DND-41 (cell line): ENCODE measurements around the gene EID3.

Experiments used
- ATAC-seq: fragments of 200-7000 bp; cut with Tn5 transposase; 3 replicates; pipeline ENCODE4 v1.9.1; 2021; ENCODE audit warnings: low read depth; ENCODE audit not compliant: insufficient read depth
- DNase-seq: peaks from one replicate; pipeline ENCODE4 v3.0.0-alpha.2; 2020
- H2AFZ ChIP-seq: 2 replicates; pipeline ENCODE4 v1.6.0; 2012; ENCODE audit warnings: low read depth, low read length
- H3K27ac ChIP-seq: 2 replicates; pipeline ENCODE4 v1.5.1; 2012; ENCODE audit warnings: low read length, inconsistent platforms
- H3K27me3 ChIP-seq: fragments of 200-600 bp; sonication (generic); 2 replicates; pipeline ENCODE4 v1.6.0; 2012; ENCODE audit warnings: low read length, mild to moderate bottlenecking, inconsistent platforms; ENCODE audit not compliant: insufficient read depth, poor library complexity
- H3K36me3 ChIP-seq: 2 replicates; pipeline ENCODE4 v1.5.1; 2012; ENCODE audit warnings: low read length, inconsistent platforms; ENCODE audit not compliant: insufficient read depth
- H3K4me1 ChIP-seq: 2 replicates; pipeline ENCODE4 v1.5.1; 2012; ENCODE audit warnings: mild to moderate bottlenecking, low read length; ENCODE audit not compliant: insufficient read depth
- H3K4me2 ChIP-seq: 2 replicates; pipeline ENCODE4 v1.6.0; 2012; ENCODE audit warnings: mild to moderate bottlenecking, moderate library complexity, low read length, inconsistent platforms; ENCODE audit not compliant: insufficient read depth
- H3K4me3 ChIP-seq, 2 experiments: fragments of 200-600 bp in 1 of 2; shearing (Covaris generic) in 1 of 2; 2 replicates each; pipeline ENCODE4 v1.5.1; 2012 to 2016; ENCODE audit warnings: inconsistent platforms in 2 of 2, low read length in 2 of 2, mild to moderate bottlenecking in 2 of 2, low read depth in 1 of 2, moderate library complexity in 1 of 2
- H3K79me2 ChIP-seq: 2 replicates; pipeline ENCODE4 v1.6.0; 2012; ENCODE audit warnings: low read length, inconsistent platforms; ENCODE audit not compliant: insufficient read depth
- H3K9ac ChIP-seq: 2 replicates; pipeline ENCODE4 v1.6.0; 2012; ENCODE audit warnings: low read depth, mild to moderate bottlenecking, inconsistent platforms, low read length, moderate library complexity
- H3K9me3 ChIP-seq: 2 replicates; pipeline ENCODE4 v1.5.1; 2012; ENCODE audit warnings: low read length, moderate library complexity, mild to moderate bottlenecking, inconsistent platforms; ENCODE audit not compliant: insufficient read depth, severe bottlenecking
- H4K20me1 ChIP-seq: 2 replicates; pipeline ENCODE4 v1.6.0; 2012; ENCODE audit warnings: low read length; ENCODE audit not compliant: insufficient read depth
- EZH2 ChIP-seq: IDR thresholded peaks from 3 replicates; pipeline ENCODE4 v1.6.1; 2012; ENCODE audit warnings: borderline replicate concordance, low read depth, mild to moderate bottlenecking, moderate library complexity, low read length, inconsistent platforms; ENCODE audit not compliant: severe bottlenecking
- TF ChIP-seq, protein P1 (sequence below): IDR thresholded peaks from 2 replicates; pipeline ENCODE4 v1.5.1; 2012; ENCODE audit warnings: borderline replicate concordance, low read length, moderate library complexity, mild to moderate bottlenecking; ENCODE audit not compliant: poor library complexity, severe bottlenecking; ENCODE audit errors: extremely low read depth

The EID3 gene

GRCh38 chr12:104309446-104309993 lies 6.0 kb downstream of the EID3 start:
- no peaks in the 10 kb centered on the region for H3K27me3 ChIP-seq
- H3K9ac ChIP-seq, result no peak overlapping the region
- no peak for ATAC-seq
- TF ChIP-seq, protein P1, sequence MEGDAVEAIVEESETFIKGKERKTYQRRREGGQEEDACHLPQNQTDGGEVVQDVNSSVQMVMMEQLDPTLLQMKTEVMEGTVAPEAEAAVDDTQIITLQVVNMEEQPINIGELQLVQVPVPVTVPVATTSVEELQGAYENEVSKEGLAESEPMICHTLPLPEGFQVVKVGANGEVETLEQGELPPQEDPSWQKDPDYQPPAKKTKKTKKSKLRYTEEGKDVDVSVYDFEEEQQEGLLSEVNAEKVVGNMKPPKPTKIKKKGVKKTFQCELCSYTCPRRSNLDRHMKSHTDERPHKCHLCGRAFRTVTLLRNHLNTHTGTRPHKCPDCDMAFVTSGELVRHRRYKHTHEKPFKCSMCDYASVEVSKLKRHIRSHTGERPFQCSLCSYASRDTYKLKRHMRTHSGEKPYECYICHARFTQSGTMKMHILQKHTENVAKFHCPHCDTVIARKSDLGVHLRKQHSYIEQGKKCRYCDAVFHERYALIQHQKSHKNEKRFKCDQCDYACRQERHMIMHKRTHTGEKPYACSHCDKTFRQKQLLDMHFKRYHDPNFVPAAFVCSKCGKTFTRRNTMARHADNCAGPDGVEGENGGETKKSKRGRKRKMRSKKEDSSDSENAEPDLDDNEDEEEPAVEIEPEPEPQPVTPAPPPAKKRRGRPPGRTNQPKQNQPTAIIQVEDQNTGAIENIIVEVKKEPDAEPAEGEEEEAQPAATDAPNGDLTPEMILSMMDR, result no peak
- no peak for TF ChIP-seq EZH2
- H3K4me3 ChIP-seq, result no peak overlapping the region
- peaks cover 67% of the 10 kb centered on the region for H3K79me2 ChIP-seq
- H3K36me3 ChIP-seq, result peaks cover 54% of the 10 kb centered on the region
- DNase-seq, result no peak
- peaks cover 35% of the 10 kb centered on the region; the same call in 1 of the 2 replicates for H4K20me1 ChIP-seq
- no peak overlapping the region for H3K4me2 ChIP-seq
- H3K4me1 ChIP-seq, result no peaks in the 10 kb centered on the region
- no peaks in the 10 kb centered on the region for H3K9me3 ChIP-seq
- no peak overlapping the region for H3K27ac ChIP-seq
- H2AFZ ChIP-seq, result no peak overlapping the region

GRCh38 chr12:104310751-104311633 lies 7.5 kb downstream of the EID3 start:
- H3K79me2 ChIP-seq, result peaks cover 55% of the 10 kb centered on the region
- TF ChIP-seq EZH2, result no peak
- TF ChIP-seq, protein P1, result no peak
- no peak for ATAC-seq

DNA sequence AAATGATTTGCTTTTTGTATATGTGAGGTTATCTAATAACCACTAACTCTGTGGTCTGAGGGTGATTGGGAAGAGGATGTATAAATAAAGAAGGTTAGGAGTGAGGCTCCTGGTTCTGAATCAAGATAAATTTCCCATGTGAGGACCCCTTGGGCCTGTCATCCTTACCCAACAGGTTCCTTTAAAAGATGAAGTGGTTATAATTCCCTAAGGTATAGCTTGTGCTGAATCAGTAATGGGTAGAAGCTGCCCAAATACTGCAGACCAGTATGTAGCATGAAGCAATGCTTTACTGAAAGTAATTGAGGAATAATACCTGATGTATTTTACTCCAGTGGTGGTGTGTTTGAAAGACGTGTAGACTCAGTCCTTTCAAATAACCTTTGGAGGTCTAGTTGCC lies 8.7 kb downstream of the EID3 start:
- no peak for DNase-seq
- ATAC-seq, result no peak
- Histone ChIP-seq H3K4me2 (no peak overlapping the region), H4K20me1 (peaks cover 16% of the 10 kb centered on the region; the same call in 1 of the 2 replicates), H3K9me3 (no peaks in the 10 kb centered on the region), H3K9ac (no peak overlapping the region), H3K4me1 (no peaks in the 10 kb centered on the region), H3K27me3 (no peaks in the 10 kb centered on the region), H3K36me3 (peaks cover 71% of the 10 kb centered on the region), H2AFZ (no peak overlapping the region), H3K27ac (no peak overlapping the region), H3K4me3 (no peak overlapping the region), H3K79me2 (peaks cover 43% of the 10 kb centered on the region)
- TF ChIP-seq, protein P1, result no peak
- no peak for TF ChIP-seq EZH2

More at GRCh38 chr12:104310751-104311633, 7.5 kb downstream of the EID3 start:
- peaks cover 26% of the 10 kb centered on the region; the same call in 1 of the 2 replicates for H4K20me1 ChIP-seq
- no peaks in the 10 kb centered on the region for H3K27me3 ChIP-seq
- H3K4me3 ChIP-seq, result no peak overlapping the region
- no peak overlapping the region for H3K27ac ChIP-seq
- H3K9ac ChIP-seq, result no peak overlapping the region
- no peak overlapping the region for H3K4me2 ChIP-seq
- peaks cover 62% of the 10 kb centered on the region for H3K36me3 ChIP-seq
- no peak overlapping the region for H2AFZ ChIP-seq
- H3K4me1 ChIP-seq, result no peaks in the 10 kb centered on the region
- DNase-seq, result no peak
- H3K9me3 ChIP-seq, result no peaks in the 10 kb centered on the region
